ENCODE data around the gene EVC2. TPM values are rescaled to one million over a fixed set of nuclear protein-coding genes. Genes with fewer than 3 reads are reported as not detected.

Gene EVC2
- total RNA-seq, 1 experiment from 2014 or later, result 7.8 TPM

GRCh38 chr4:5566526-5566925 lies 141.8 kb downstream of the EVC2 start:
- Mint-ChIP-seq H3K27ac (no peak overlapping the region), H3K36me3 (ENCODE audit: insufficient read depth in 1 of 3, low read depth in 3 of 3) (peaks cover 5 to 18% (median 5%) of the 10 kb centered on the region in 3 experiments; a peak in 6 of 7 replicates), H3K9me3 (no peaks in the 10 kb centered on the region; a peak in 1 of 5 replicates), H3K27me3 (ENCODE audit: low read depth) (no peaks in the 10 kb centered on the region), H3K4me1 (peaks cover under 1% of the 10 kb centered on the region in 2 experiments), H3K4me3 (no peak overlapping the region)
- Histone ChIP-seq H3K79me1 (ENCODE audit: insufficient read depth, low read depth, low read length, poor library complexity, severe bottlenecking) (no peaks in the 10 kb centered on the region), H2BK20ac (ENCODE audit: low read depth, low read length, poor library complexity, severe bottlenecking) (no peak overlapping the region), H4K8ac (replicated peaks; ENCODE audit: insufficient read length, low read depth, low read length) (no peak overlapping the region), H3T11ph (ENCODE audit: low read length) (no peak overlapping the region), H3K56ac (ENCODE audit: insufficient read length, low read depth, low read length) (no peak overlapping the region), H2BK15ac (ENCODE audit: low read depth, low read length) (no peak overlapping the region), H3K4me1 (ENCODE audit: insufficient read depth, low read length) (no peaks in the 10 kb centered on the region), H4K5ac (ENCODE audit: insufficient read length, low read depth, low read length) (no peak overlapping the region), H3K14ac (ENCODE audit: insufficient read depth, low read length) (no peak overlapping the region), H2AFZ (ENCODE audit: low read length) (no peak overlapping the region), H3K23me2 (ENCODE audit: insufficient read length, low read depth, low read length, poor library complexity, severe bottlenecking) (no peaks in the 10 kb centered on the region), H3K27ac (ENCODE audit: insufficient read length, low read depth, low read length) (no peak overlapping the region), H2BK12ac (ENCODE audit: insufficient read length, low read depth, low read length) (no peak overlapping the region), H3K23ac (ENCODE audit: insufficient read length, low read depth, low read length) (no peak overlapping the region), H2BK120ac (ENCODE audit: low read depth, low read length, poor library complexity, severe bottlenecking) (no peak overlapping the region), H4K91ac (ENCODE audit: insufficient read length, low read depth, low read length) (no peak overlapping the region), H4K20me1 (ENCODE audit: control insufficient read depth, insufficient read depth, insufficient read length) (no peaks in the 10 kb centered on the region), H3K9me3 (ENCODE audit: control insufficient read depth, low read depth, low read length) (no peaks in the 10 kb centered on the region), H3K27me3 (ENCODE audit: insufficient read depth, low read length) (no peaks in the 10 kb centered on the region), H3K79me2 (ENCODE audit: insufficient read depth, low read length) (no peaks in the 10 kb centered on the region), H2AK5ac (ENCODE audit: insufficient read length, low read length) (no peak overlapping the region), H3K4ac (ENCODE audit: low read depth, low read length) (no peak overlapping the region), H3K18ac (ENCODE audit: insufficient read length, low read depth, low read length) (no peak overlapping the region), H2BK5ac (ENCODE audit: insufficient read length, low read length) (no peak overlapping the region), H3K9ac (ENCODE audit: extremely low read depth, insufficient read length, low read length) (no peak overlapping the region), H3K4me2 (ENCODE audit: insufficient read depth, insufficient read length, low read length) (no peak overlapping the region)
- WGBS (ENCODE audit: extremely low coverage, insufficient read length, low lambda C conversion rate), result no CpG with 5 or more reads among the region's 6 CpGs
- no peak for DNase-seq
- TF ChIP-seq CTCF (conservative IDR thresholded peaks at IDR 0.05), result no peak
